ENCODE measurements around the gene C19orf73.

C19orf73 gene

DNA sequence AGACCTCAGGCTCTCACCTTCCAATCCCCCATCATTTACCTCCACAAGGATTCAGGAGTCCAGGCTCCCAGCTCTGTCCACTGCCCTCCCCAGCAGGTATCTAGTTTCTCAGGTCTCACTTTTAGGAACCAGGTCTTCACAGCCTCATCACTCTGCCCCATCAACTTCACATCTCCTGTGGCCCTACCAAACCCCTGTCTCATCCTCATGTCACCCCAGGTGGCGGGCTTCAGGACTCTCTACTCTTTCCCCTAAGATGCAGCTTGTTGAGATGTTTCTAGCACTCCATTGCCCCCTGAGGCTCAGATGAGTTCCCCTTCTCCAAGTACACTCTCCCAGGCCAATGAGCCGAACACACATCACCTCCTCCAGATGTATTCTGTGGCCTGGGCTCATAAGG, 1.9 kb upstream of the C19orf73 start:
- no peak overlapping the region for H3K4me2 ChIP-seq (ENCODE audit: low read depth, low read length, poor library complexity, severe bottlenecking)
- peaks cover 9% of the 10 kb centered on the region for H3K4me1 ChIP-seq (ENCODE audit: insufficient read depth, low read length, poor library complexity, severe bottlenecking)
- no peaks in the 10 kb centered on the region for H3K36me3 ChIP-seq (ENCODE audit: insufficient read depth, low read length)
- no peak overlapping the region for H3K9ac ChIP-seq (ENCODE audit: low read depth, low read length, poor library complexity, severe bottlenecking)
- H3K9me2 ChIP-seq (replicated peaks; ENCODE audit: low read depth, low read length) = no peaks in the 10 kb centered on the region
- H2AFZ ChIP-seq (ENCODE audit: low read length) = no peak overlapping the region; the same call in 1 of the 2 replicates
- no peaks in the 10 kb centered on the region for H3K79me2 ChIP-seq (ENCODE audit: insufficient read depth, low read length)
- no peaks in the 10 kb centered on the region for H3K9me3 ChIP-seq (ENCODE audit: insufficient read depth, low read depth, low read length)
- H4K20me1 ChIP-seq (ENCODE audit: insufficient read depth, low read length, poor library complexity, severe bottlenecking) = no peaks in the 10 kb centered on the region
- H3F3A ChIP-seq (ENCODE audit: low read depth) = no peaks in the 10 kb centered on the region
- TF ChIP-seq EZH2phosphoT487 (IDR thresholded peaks at IDR 0.05; ENCODE audit: borderline replicate concordance) = no peak
- TF ChIP-seq, protein P1, sequence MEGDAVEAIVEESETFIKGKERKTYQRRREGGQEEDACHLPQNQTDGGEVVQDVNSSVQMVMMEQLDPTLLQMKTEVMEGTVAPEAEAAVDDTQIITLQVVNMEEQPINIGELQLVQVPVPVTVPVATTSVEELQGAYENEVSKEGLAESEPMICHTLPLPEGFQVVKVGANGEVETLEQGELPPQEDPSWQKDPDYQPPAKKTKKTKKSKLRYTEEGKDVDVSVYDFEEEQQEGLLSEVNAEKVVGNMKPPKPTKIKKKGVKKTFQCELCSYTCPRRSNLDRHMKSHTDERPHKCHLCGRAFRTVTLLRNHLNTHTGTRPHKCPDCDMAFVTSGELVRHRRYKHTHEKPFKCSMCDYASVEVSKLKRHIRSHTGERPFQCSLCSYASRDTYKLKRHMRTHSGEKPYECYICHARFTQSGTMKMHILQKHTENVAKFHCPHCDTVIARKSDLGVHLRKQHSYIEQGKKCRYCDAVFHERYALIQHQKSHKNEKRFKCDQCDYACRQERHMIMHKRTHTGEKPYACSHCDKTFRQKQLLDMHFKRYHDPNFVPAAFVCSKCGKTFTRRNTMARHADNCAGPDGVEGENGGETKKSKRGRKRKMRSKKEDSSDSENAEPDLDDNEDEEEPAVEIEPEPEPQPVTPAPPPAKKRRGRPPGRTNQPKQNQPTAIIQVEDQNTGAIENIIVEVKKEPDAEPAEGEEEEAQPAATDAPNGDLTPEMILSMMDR (conservative IDR thresholded peaks at IDR 0.05; ENCODE audit: low read length) = no peak
- no peaks in the 10 kb centered on the region for H3K27me3 ChIP-seq (ENCODE audit: insufficient read depth, low read length, poor library complexity, severe bottlenecking)
- no peak overlapping the region for H3K4me3 ChIP-seq (ENCODE audit: low read length, poor library complexity, severe bottlenecking)

DNA sequence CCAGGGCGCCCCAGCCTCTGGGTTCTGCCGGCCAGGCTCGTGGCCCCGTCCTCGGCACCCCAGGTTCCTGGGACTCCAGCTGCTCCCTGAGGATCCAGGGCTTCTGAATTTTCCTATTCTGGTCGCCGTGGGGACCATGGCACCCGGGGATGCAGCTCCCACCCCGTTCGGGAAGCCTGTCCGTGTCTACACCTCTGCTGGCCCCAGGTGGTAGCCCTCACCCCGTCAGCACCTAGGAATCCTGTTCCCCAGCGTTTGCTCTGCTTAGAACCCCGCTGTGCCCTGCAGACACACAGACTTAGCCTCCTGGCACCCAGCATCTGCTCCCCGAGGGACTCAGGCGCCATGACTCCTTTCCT, 1.4 kb upstream of the C19orf73 start:
- TF ChIP-seq EZH2phosphoT487 (IDR thresholded peaks at IDR 0.05; ENCODE audit: borderline replicate concordance) = no peak
- TF ChIP-seq, protein P1 (conservative IDR thresholded peaks at IDR 0.05; ENCODE audit: low read length) = no peak
- Histone ChIP-seq H3K27me3 (ENCODE audit: insufficient read depth, low read length, poor library complexity, severe bottlenecking) (no peaks in the 10 kb centered on the region), H3K4me2 (ENCODE audit: low read depth, low read length, poor library complexity, severe bottlenecking) (peak overlapping the region; percentile 97), H3K4me3 (ENCODE audit: low read length, poor library complexity, severe bottlenecking) (peak overlapping the region; percentile 79), H3K9me3 (ENCODE audit: insufficient read depth, low read depth, low read length) (no peaks in the 10 kb centered on the region), H4K20me1 (ENCODE audit: insufficient read depth, low read length, poor library complexity, severe bottlenecking) (no peaks in the 10 kb centered on the region), H3F3A (ENCODE audit: low read depth) (no peaks in the 10 kb centered on the region), H3K36me3 (ENCODE audit: insufficient read depth, low read length) (no peaks in the 10 kb centered on the region), H3K79me2 (ENCODE audit: insufficient read depth, low read length) (no peaks in the 10 kb centered on the region), H3K4me1 (ENCODE audit: insufficient read depth, low read length, poor library complexity, severe bottlenecking) (peaks cover 9% of the 10 kb centered on the region), H3K9me2 (replicated peaks; ENCODE audit: low read depth, low read length) (no peaks in the 10 kb centered on the region), H2AFZ (ENCODE audit: low read length) (no peak overlapping the region; the same call in 1 of the 2 replicates), H3K9ac (ENCODE audit: low read depth, low read length, poor library complexity, severe bottlenecking) (no peak overlapping the region)

DNA sequence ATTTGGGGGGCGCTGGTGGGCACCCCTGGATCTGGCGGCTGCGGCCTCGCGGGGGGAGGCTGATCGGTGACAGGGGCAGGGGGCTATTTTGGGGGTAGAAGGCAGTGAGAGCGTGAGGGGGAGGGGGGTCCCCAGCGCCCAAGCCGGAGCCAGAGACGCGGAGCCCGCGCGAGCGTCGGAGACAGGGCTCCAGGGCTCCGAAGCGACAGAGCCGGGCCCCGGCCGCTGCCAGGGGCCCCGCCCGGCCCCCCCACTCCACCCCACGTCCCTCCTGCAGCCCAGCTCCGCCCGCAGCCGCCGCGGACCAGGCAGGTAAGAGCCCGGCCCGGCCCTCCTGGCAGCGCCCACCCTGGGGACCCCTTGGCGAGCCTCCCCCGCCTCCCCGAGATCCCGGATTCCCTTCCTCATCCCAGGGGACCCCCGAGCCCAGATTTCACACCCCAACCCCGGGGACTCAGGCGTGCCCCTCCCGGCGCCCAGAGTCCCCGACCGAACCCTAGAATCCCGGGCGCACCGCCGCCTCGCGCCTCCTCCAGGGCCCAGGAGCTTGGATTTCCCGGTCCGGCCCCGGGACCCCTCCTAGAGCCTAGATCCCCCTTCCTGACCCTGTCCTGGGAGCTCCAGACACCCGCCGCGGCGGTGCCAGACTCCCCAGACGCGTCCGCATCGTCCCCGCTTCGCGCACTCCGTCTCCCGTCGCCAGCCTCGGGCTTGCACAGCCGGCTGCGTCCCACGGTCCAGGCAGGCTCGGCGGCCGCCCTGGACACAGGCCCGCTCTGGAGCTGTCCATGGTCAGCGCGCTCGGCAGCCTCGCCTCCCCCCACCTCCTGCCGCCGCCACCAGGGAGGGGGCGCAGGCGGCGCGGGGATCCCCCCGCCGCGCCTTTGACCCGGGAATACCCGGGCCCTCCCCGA, 725 bp upstream of the C19orf73 start, which contains the start of gene PPFIA3:
TSS of gene PPFIA3 (plus strand) at position 134 of the 914 bp plus-strand sequence. CDS start 8,330 bp downstream, outside the sequence.
- H3K4me1 ChIP-seq (ENCODE audit: insufficient read depth, low read length, poor library complexity, severe bottlenecking) = peaks cover 16% of the 10 kb centered on the region
- H3F3A ChIP-seq (ENCODE audit: low read depth) = no peaks in the 10 kb centered on the region
- TF ChIP-seq, protein P1 (conservative IDR thresholded peaks at IDR 0.05; ENCODE audit: low read length) = no peak
- TF ChIP-seq EZH2phosphoT487 (IDR thresholded peaks at IDR 0.05; ENCODE audit: borderline replicate concordance) = no peak
- peak within 1 kb of the TSS; percentile 97 for H3K4me2 ChIP-seq (ENCODE audit: low read depth, low read length, poor library complexity, severe bottlenecking)
- H3K79me2 ChIP-seq (ENCODE audit: insufficient read depth, low read length) = no peaks in the 10 kb centered on the region
- H4K20me1 ChIP-seq (ENCODE audit: insufficient read depth, low read length, poor library complexity, severe bottlenecking) = no peaks in the 10 kb centered on the region
- no peaks in the 10 kb centered on the region for H3K36me3 ChIP-seq (ENCODE audit: insufficient read depth, low read length)
- H3K27me3 ChIP-seq (ENCODE audit: insufficient read depth, low read length, poor library complexity, severe bottlenecking) = no peaks in the 10 kb centered on the region
- H3K9me2 ChIP-seq (replicated peaks; ENCODE audit: low read depth, low read length) = no peaks in the 10 kb centered on the region
- H2AFZ ChIP-seq (ENCODE audit: low read length) = peak within 1 kb of the TSS; percentile 95
- H3K9ac ChIP-seq (ENCODE audit: low read depth, low read length, poor library complexity, severe bottlenecking) = peak within 1 kb of the TSS; percentile 80
- no peaks in the 10 kb centered on the region for H3K9me3 ChIP-seq (ENCODE audit: insufficient read depth, low read depth, low read length)
- H3K4me3 ChIP-seq (ENCODE audit: low read length, poor library complexity, severe bottlenecking) = peak within 1 kb of the TSS; percentile 79

All from Loucy (cell line).